HG03060 (cell line): ENCODE data around the gene B4GALT5.
"Not testable (repeated sequence)": the region's sequence is repeated elsewhere in the genome, so short reads cannot be mapped to it uniquely, and the experiment has no call there.

ENCODE experiments used
- ATAC-seq: cut with Tn5 transposase; IDR thresholded peaks from one replicate; pipeline ENCODE4 v1.9.1; 2021; ENCODE audit warnings: low read depth, moderate number of reproducible peaks; ENCODE audit not compliant: unreplicated experiment

The B4GALT5 gene, protein sequence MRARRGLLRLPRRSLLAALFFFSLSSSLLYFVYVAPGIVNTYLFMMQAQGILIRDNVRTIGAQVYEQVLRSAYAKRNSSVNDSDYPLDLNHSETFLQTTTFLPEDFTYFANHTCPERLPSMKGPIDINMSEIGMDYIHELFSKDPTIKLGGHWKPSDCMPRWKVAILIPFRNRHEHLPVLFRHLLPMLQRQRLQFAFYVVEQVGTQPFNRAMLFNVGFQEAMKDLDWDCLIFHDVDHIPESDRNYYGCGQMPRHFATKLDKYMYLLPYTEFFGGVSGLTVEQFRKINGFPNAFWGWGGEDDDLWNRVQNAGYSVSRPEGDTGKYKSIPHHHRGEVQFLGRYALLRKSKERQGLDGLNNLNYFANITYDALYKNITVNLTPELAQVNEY

GRCh38 chr20:49713753-49714712, at the start of gene B4GALT5:
TSS of gene B4GALT5 (minus strand) at chr20:49713878. CDS start at chr20:49713690, 188 bp downstream.
- ATAC-seq, result peak; percentile 43

- ATAC-seq, result no peak
These were observed 49.5 kb upstream of the B4GALT5 start for GRCh38 chr20:49762940-49763766.

GRCh38 chr20:49761888-49762287, 48.2 kb upstream of the B4GALT5 start:
- ATAC-seq, result not testable (repeated sequence)

- no peak for ATAC-seq
These were observed 45.7 kb upstream of the B4GALT5 start for GRCh38 chr20:49759266-49759950.

DNA sequence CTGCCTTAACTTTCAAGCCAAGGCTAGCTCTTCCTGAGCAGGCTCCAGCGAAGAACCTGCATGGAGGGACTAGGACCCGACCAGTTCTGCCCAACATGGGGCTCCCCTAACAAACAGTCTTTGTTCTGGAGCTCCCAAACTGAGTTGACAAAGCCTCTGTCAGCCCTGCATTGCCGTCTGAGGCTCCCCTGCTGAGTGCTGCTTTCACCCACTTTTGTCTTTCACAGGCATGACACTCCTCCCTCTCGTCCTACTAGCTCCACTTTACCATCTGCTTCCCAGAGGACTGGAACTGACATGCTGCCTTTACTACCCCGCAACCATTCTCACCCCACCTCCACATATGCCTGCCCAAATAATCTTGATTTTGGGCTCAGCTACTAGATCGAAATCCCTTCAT, 45.1 kb upstream of the B4GALT5 start:
- ATAC-seq, result no peak

DNA sequence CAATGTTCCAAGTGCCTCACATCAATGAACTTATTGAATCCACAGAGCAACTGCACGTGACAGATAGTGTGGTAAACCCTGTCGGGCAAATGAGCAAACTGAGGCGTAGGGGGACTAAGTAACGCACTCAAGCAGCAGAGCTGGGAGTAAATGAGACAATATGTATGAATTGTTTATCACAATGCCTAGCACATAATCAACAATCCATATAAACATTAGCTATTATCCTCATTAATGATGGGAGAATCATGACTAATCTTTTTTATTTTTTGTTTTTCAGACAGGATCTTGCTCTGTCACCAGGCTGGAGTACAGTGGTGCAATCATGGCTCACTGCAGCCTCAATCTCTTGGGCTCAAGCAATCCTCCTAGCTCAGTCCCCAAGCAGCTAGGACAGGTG, 43.9 kb upstream of the B4GALT5 start:
- ATAC-seq, result no peak

DNA sequence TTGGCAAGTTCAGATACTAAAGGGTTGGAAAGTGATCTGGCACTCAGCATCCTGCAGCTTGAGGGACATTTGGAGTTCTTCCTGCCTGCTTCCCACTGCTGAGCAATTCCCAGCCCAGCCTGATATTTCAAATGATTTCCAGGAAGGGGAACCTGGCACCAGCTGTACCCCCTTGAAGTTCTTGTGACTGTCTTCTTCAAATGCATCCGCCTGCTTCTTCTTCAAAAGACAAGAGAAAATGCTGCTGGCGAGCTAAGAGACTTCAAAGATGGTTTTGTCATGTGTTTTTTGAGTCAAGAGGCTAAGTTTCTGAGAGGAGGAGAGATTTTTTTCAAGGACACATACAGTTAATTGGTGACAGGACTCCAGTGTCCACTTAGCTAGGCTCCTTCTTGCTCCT, 42.6 kb upstream of the B4GALT5 start:
- ATAC-seq, result no peak

GRCh38 chr20:49754596-49754995, 40.9 kb upstream of the B4GALT5 start:
- no peak for ATAC-seq

DNA sequence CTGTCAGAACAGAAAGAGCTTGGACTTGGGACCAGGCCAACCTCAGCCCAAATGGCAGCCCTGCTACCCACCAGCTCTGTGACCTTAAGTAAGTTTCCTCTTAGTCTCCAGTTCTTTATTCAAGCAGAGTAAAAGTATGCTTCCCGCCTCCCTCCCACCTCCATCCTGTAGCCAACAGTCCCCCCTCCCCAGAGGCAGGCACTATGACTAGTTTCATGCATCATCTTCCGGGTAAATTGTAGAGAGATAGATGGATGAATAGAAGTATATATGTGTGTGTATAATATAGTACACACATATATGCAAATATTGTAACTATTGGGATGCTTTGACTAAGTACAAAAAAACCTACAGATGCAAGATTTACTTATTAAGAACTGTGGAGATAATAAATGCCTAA, 39.5 kb upstream of the B4GALT5 start:
- ATAC-seq, result no peak

- ATAC-seq, result no peak
These were observed 38.7 kb upstream of the B4GALT5 start for GRCh38 chr20:49752201-49752903.

GRCh38 chr20:49751397-49751736, 37.7 kb upstream of the B4GALT5 start:
- no peak for ATAC-seq

DNA sequence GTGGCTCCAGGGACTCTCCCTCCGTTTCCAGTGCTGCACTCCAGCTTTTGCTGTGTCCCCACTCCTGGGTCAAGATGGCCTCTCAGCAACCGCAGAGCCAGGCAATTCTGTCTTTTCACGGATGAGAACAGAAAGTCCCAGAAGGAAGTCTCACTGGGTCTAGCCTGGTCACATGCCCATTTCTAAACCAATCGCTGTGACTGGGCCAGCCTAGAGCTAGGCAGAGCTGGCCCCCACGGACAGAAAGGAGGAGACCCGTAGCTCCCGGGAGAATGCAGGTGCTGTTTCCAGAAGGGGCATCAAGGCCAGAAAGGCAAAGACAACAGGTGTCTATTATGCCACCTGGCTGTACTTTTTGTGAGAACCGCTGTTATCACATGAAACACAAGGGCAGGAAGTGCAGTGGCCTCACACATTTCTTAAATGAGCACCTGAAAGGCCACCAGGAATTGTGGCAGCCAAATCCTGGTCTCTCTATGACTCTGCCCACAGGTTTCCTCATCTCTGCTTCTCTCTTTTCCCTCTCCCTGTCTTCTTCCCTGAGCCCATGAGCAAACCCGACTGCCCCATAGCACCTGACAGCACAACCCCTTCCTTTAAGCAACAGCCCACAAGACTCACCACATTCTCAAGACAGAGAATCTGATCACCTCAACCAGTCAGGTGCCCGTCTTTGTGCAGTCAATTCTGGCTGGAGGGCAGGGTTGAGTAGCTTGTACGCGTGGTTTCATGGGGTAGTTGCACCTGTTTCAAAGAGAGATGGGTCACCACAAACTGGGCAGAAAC, 37.1 kb upstream of the B4GALT5 start:
- peak; percentile 65 for ATAC-seq

- ATAC-seq, result no peak
These were observed 35.9 kb upstream of the B4GALT5 start for GRCh38 chr20:49749625-49750024.

- ATAC-seq, result no peak
These were observed 34.8 kb upstream of the B4GALT5 start for GRCh38 chr20:49748525-49748838.

DNA sequence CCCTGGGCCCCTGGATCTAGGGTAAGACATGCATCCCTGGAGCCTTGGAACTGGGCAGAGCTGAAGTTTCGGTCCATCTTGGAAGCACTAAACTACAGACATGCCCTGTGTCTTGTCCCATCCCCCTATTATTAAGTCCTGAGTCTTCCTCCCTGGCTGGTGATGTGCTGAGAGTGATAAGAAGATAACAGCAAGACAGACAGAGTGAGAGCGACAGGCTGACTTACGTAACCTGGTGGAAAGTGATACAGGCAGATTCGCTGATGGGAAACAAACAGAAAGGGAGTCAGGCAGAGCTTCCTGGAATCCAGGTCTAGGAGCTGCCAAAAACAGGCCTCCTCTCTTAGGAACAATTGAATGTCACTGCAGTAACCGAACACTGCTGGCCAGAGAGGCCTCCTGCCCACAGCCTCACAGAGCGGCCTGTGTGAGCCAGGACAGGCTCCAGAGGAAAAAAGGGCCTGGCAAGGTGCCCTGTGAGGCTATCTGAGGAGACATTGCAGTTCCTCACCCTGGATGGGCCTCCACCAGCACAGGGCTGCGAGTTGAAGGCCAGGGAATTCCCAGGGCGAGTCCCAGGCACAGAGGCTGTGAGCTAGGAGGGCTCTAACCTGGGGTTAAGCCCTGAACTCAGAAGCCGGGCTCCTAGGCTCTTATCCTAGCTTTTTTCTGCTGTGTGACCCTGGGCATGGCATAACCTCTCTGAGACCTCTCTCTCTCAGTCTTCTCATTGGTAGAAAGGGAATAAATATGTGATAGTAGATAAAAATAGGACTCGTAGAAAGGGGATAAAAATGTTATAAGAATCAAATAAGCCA, 34.2 kb upstream of the B4GALT5 start:
- no peak for ATAC-seq

DNA sequence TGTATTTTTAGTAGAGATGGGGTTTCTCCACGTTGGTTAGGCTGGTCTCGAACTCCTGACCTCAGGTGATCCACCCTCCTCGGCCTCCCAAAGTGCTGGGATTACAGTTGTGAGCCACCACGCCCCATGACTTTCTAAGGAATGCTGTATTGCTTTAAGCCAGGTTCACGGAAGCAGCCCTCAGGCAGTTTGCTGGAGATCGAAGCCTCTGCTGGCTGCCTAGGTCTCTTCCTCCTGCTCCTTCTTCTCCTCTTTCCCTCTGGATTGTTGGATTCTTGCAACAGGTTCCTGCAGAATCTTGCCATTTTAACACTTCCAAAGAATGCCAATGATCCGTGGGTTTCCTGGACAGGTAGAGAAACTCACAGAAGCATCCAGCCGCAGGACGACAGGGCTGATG, 29.3 kb upstream of the B4GALT5 start:
- no peak for ATAC-seq

DNA sequence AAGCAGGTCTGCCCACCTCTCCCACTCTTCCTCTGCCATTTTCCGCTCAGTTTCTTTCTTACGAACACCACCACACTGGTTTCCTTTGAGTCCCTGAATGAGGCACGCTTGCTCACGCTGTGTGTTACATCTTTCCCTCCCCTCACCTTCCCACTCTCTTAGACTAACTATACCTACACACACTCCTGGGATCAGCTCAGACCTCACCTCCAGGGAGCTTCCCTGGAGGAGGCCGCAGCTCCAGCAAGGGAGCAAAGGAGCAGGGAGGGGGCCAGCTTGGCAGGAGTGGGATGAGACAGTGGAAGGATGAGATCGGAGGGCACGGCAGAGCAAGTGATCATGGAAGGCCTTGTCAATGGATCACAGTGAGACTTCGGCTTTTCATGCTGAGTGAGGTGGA, 28.3 kb upstream of the B4GALT5 start:
- no peak for ATAC-seq

- ATAC-seq, result no peak
These were observed 27.1 kb upstream of the B4GALT5 start for GRCh38 chr20:49740807-49741206.
